ENCODE measurements around the gene SASH3.

DNA sequence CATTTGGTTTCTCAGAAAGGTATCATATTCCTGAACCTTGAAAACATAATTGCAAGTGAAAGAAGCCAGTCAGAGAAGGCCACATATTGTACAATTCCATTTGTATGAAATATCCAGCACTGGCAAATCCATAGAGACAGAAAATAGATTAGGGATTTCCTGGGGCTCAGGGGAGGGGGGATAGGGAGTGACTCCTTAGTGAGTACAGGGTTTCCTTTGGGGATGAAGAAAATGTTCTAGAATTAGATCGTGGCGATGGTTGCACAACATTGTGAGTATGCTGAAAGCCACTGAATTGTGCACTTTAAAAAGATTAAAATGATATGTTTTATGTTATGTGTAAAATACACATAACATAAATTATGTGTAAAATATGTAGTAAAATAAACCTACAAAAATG is 30.7 kb upstream of the SASH3 start:
- TF ChIP-seq, protein P1, sequence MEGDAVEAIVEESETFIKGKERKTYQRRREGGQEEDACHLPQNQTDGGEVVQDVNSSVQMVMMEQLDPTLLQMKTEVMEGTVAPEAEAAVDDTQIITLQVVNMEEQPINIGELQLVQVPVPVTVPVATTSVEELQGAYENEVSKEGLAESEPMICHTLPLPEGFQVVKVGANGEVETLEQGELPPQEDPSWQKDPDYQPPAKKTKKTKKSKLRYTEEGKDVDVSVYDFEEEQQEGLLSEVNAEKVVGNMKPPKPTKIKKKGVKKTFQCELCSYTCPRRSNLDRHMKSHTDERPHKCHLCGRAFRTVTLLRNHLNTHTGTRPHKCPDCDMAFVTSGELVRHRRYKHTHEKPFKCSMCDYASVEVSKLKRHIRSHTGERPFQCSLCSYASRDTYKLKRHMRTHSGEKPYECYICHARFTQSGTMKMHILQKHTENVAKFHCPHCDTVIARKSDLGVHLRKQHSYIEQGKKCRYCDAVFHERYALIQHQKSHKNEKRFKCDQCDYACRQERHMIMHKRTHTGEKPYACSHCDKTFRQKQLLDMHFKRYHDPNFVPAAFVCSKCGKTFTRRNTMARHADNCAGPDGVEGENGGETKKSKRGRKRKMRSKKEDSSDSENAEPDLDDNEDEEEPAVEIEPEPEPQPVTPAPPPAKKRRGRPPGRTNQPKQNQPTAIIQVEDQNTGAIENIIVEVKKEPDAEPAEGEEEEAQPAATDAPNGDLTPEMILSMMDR (IDR thresholded peaks at IDR 0.05; ENCODE audit: low read depth, low read length): no peak
- TF ChIP-seq POLR2A (IDR thresholded peaks at IDR 0.05; ENCODE audit: extremely low read depth, insufficient read length): no peak
- TF ChIP-seq, protein P2, sequence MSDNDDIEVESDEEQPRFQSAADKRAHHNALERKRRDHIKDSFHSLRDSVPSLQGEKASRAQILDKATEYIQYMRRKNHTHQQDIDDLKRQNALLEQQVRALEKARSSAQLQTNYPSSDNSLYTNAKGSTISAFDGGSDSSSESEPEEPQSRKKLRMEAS (IDR thresholded peaks at IDR 0.05; ENCODE audit: low read depth, low read length): no peak
